Tibial artery (tissue), 4 donors: ENCODE data around the gene SH3TC2.

Source experiments
- DNase-seq, 2 donors: peaks; one replicate each; pipeline ENCODE4 v3.0.0-alpha.2; 2019
- H3K27ac ChIP-seq, 2 donors: fragments of 200-600 bp; sonication (generic) in 1 of 2; 1 replicate in 1 of 2; 2 replicates in 1 of 2; pipeline ENCODE4 v1.5.1; 2018 to 2019; ENCODE audit warnings: mild to moderate bottlenecking in 1 of 2
- H3K27me3 ChIP-seq, 2 donors: fragments of 200-600 bp; sonication (generic) in 1 of 2; one replicate each; pipeline versions ENCODE4 v1.5.1 to v1.6.0; 2016 to 2019
- H3K36me3 ChIP-seq, 3 donors: fragments of 200-600 bp; sonication (generic) in 2 of 3; one replicate each; pipeline ENCODE4 v1.5.1; 2016 to 2019; ENCODE audit warnings: mild to moderate bottlenecking in 2 of 3
- H3K4me1 ChIP-seq, 4 donors: fragments of 200-600 bp; sonication (generic) in 2 of 4; 1 replicate in 3 of 4; 2 replicates in 1 of 4; pipeline ENCODE4 v1.5.1; 2016 to 2019
- H3K4me3 ChIP-seq, 2 donors: fragments of 200-600 bp; sonication (generic) in 1 of 2; 1 replicate in 1 of 2; 2 replicates in 1 of 2; pipeline ENCODE4 v1.5.1; 2018 to 2019; ENCODE audit warnings: mild to moderate bottlenecking in 2 of 2
- H3K9me3 ChIP-seq, 3 donors: fragments of 200-600 bp; sonication (generic) in 1 of 3; one replicate each; pipeline ENCODE4 v1.5.1; 2016 to 2019
- CTCF ChIP-seq, 2 experiments: fragments of 200-600 bp in 1 of 2; fragments of 450-650 bp in 1 of 2; IDR thresholded peaks; one replicate each; pipeline ENCODE4 v1.5.1; 2017 to 2019; ENCODE audit warnings: antibody characterized with exemption in 2 of 2, mild to moderate bottlenecking in 1 of 2, moderate library complexity in 1 of 2
- intact Hi-C: fragments of 100-400 bp; cut with DNase I; formaldehyde crosslinking; loops from one replicate; pipeline ENCODE4 v1.15.0; 2023; ENCODE audit warnings: low total_unique reads

SH3TC2 gene

GRCh38 chr5:149071756-149072155 is 8.9 kb upstream of the SH3TC2 start:
- no peak overlapping the region for H3K4me3 ChIP-seq
- intact Hi-C loops, result no loop called here

GRCh38 chr5:149071216-149071615 is 8.4 kb upstream of the SH3TC2 start:
- H3K9me3 ChIP-seq, result no peaks in the 10 kb centered on the region
- H3K27ac ChIP-seq, result no peak overlapping the region
- no peak for DNase-seq
- no peaks in the 10 kb centered on the region for H3K27me3 ChIP-seq
- no peak for TF ChIP-seq CTCF (IDR thresholded peaks at IDR 0.05)
- intact Hi-C loops, result no loop called here
- H3K36me3 ChIP-seq, result no peaks in the 10 kb centered on the region
- no peaks in the 10 kb centered on the region for H3K4me1 ChIP-seq
- no peak overlapping the region for H3K4me3 ChIP-seq

More at GRCh38 chr5:149071756-149072155, 8.9 kb upstream of the SH3TC2 start:
- no peaks in the 10 kb centered on the region for H3K27me3 ChIP-seq
- DNase-seq, result no peak
- H3K9me3 ChIP-seq, result no peaks in the 10 kb centered on the region
- no peaks in the 10 kb centered on the region for H3K36me3 ChIP-seq
- no peak overlapping the region for H3K27ac ChIP-seq
- TF ChIP-seq CTCF (IDR thresholded peaks at IDR 0.05), result no peak
- no peaks in the 10 kb centered on the region for H3K4me1 ChIP-seq

GRCh38 chr5:149069711-149070110 is 6.8 kb upstream of the SH3TC2 start:
- Histone ChIP-seq H3K9me3 (no peaks in the 10 kb centered on the region), H3K36me3 (no peaks in the 10 kb centered on the region), H3K4me1 (no peaks in the 10 kb centered on the region), H3K4me3 (no peak overlapping the region), H3K27me3 (no peaks in the 10 kb centered on the region), H3K27ac (no peak overlapping the region)
- no peak for DNase-seq
- intact Hi-C loops, result no loop called here
- no peak for TF ChIP-seq CTCF (IDR thresholded peaks at IDR 0.05)

- intact Hi-C loops, result no loop called here
- Histone ChIP-seq H3K4me3 (no peak overlapping the region), H3K27ac (no peak overlapping the region), H3K4me1 (peaks cover 0 to 18% (median 13%) of the 10 kb centered on the region in 4 donors), H3K36me3 (no peaks in the 10 kb centered on the region), H3K27me3 (no peaks in the 10 kb centered on the region), H3K9me3 (no peaks in the 10 kb centered on the region)
- TF ChIP-seq CTCF (IDR thresholded peaks at IDR 0.05), result no peak
- no peak for DNase-seq
These were observed 1.1 kb upstream of the SH3TC2 start for GRCh38 chr5:149063896-149064478.

GRCh38 chr5:149062371-149063016 is 368 bp downstream of the SH3TC2 start:
- no peak for TF ChIP-seq CTCF (IDR thresholded peaks at IDR 0.05)
- Histone ChIP-seq H3K36me3 (no peaks in the 10 kb centered on the region), H3K4me1 (peaks cover 0 to 18% (median 13%) of the 10 kb centered on the region in 4 donors), H3K9me3 (no peaks in the 10 kb centered on the region), H3K27ac (peak overlapping the region in 1 of 2 donors; percentile 36), H3K27me3 (no peaks in the 10 kb centered on the region), H3K4me3 (no peak overlapping the region)
- intact Hi-C loops, result no loop called here
- peak in 1 of 2 donors; percentile 35 for DNase-seq
